GM18505 (cell line): Measurements from ENCODE around the gene SEL1L3.

Experiments
- ATAC-seq: cut with Tn5 transposase; IDR thresholded peaks from one replicate; pipeline ENCODE4 v1.9.1; 2021; ENCODE audit not compliant: unreplicated experiment
- POLR2A ChIP-seq: IDR thresholded peaks from 4 replicates; pipeline ENCODE4 v1.6.1; 2011; ENCODE audit warnings: borderline replicate concordance; ENCODE audit not compliant: insufficient read depth, insufficient read length; ENCODE audit errors: extremely low read depth

The SEL1L3 gene

DNA sequence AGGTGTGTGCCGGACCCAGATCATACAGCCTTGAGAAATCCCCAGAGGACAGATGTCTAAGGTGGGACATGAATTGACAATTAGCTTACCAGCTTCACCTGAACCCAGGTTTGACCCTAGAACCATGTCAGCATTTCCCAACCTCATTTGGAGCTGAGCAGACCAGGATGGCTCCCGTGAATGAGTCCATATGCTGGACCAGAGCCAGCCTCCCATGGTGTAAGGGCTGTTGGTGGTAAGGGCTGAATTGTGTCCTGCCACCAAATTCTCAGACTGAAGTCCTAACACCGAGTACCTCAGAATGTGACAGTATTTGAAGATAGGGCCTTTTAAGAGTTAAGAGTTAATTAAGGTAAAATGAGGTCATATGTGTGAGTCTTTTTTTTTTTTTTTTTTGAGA is 118.8 kb downstream of the SEL1L3 start:
- no peak for TF ChIP-seq POLR2A
- no peak for ATAC-seq

DNA sequence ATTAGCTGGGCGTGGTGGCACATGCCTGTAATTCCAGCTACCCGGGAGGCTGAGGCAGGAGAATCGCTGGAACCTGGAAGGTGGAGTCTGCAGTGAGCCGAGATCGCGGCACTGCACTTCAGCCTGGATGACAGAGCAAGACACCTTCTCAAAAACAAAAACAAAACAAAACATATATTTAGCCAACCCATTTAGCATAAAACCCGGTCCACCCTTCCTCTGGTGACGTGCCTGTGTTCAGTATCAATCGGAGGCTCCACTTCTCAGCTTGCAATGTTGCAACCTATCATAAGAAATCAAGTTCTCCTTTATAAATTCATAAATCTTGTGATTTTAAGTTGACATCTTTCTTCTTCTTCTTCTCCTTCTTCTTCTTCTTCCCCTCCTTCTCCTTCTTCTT is 133.2 kb downstream of the SEL1L3 start:
- TF ChIP-seq POLR2A = no peak
- no peak for ATAC-seq

DNA sequence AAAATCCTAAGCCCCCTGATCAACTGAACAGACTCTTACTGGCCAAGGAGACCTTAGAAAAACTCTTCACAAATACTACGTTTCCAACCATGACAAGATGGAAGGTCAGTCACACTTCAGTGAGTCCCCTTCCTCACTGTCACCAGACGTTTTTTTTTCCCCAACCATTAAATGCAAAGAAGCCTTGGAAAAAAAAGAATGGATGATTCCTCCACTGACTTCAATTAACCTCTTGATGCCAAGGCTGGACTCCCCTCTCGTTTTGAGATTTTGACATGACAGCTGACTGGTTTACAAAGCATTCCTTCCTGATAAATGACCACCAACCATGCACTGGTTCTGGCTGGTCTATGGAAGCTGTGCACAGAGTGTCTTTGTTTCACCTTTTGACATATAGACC is 133.9 kb downstream of the SEL1L3 start:
- TF ChIP-seq POLR2A = no peak
- no peak for ATAC-seq

DNA sequence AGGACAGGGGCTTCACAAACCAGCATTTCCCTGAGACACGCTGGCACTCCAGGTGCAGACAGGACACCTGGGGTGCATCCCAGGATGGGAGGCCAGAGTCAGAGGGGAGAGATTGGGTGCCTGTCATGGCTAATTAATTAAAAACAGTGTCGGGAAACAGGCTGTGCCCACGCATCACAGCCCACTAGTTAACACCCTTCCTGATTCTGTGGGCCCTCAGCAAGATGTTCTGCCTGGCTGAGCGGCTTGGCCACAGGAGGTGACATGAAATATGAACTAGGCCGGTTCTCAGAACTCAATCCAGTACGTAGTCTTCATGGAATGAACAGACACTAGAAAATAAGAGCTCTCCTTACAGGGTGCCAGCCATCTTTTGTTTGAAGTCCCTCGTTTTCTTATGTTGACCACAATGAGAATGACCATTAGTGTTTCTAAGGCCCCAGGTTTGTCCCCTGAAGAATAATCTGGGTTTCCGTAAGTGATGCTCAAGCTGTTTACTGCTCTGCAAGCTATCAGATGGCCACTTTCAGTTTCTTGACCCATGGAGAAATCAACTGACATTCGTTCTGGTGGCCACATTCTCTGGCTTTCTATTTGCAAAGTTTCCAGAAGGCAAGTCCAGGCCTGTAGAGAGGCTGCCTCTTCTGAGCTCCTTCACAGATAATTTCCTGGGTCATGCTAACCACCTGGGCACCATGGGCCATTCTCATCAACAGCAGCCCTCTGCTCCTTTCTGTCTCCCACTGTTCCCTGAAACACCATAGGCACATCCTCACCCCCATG is 134.9 kb downstream of the SEL1L3 start:
- no peak for ATAC-seq
- TF ChIP-seq POLR2A = no peak

DNA sequence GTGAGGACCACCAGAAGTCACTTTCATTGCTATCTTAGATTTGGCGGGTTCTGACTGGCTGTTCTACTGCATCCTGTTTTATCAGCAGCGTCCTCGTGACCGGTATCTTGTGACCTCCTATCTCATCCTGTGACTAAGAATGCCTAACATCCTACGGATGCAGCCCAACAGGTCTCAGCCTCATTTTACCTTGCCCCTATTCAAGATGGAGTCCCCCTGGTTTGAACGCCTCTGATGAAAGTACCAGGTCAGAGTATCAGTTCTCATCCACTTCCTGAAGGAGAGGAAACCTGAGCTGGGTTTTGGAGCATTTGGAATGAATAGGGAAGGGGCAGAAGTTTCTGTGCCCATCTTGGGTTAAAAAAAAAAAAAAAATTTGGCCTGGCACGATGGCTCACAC is 136.9 kb downstream of the SEL1L3 start:
- ATAC-seq = no peak

DNA sequence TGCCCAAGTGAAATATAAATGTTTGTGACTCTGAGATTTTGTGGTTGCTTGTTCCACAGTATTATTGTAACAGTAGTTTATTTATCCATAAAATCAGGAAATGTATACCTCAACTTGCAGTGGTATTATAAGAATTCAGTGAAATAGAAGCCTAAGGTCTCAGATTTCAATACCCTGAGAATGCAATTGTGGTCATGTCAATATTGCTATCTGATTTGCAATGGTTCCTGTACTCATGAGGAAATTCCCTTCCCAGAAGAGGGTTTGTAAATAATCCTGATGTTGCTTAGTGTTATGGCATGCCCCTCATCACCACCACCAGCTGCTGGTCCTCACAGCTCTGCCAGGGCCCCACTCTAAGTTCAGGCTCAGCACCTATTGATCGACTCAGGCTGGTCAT is 139.4 kb downstream of the SEL1L3 start:
- ATAC-seq = no peak
- no peak for TF ChIP-seq POLR2A

More for the DNA sequence above, 136.9 kb downstream of the SEL1L3 start:
- no peak for TF ChIP-seq POLR2A

DNA sequence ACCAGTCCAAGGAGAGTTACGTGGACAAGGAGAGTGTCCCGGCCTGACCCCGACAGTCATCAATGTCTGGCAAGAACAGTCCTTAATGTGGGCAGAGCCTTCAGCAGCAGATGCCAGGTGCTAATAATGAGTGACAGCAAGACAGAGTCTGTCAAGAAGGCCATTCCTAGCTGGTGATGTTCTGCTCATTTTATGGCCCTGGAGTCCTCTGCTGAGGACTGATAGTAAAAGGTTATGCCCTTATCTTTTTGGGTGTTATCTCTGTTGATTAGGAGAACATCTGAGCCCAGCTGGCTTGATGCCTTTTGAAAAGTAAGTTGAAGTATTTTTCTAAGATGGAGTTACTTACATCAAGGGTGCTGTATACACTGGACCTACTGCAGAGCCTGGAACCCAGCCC is 139.8 kb downstream of the SEL1L3 start:
- TF ChIP-seq POLR2A = no peak
- ATAC-seq = no peak

DNA sequence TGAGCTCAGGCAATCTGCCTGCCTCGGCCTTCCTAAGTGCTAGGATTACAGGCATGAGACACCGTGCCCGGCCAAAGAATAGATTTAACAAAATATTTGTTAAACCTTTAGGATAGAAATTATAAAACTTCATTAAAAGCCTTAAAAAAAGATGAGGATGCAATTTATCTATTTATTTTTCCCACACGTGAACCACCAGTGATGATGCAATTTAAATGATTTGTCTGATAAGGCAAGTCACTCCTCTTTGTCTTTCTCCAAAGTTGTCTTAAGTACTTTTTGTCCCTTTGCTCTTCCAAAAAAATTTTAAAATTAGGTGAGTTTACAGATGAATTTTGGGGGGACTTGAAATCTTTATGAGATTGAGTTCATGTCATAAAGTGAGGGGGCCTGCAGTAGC is 149.0 kb downstream of the SEL1L3 start:
- no peak for ATAC-seq

DNA sequence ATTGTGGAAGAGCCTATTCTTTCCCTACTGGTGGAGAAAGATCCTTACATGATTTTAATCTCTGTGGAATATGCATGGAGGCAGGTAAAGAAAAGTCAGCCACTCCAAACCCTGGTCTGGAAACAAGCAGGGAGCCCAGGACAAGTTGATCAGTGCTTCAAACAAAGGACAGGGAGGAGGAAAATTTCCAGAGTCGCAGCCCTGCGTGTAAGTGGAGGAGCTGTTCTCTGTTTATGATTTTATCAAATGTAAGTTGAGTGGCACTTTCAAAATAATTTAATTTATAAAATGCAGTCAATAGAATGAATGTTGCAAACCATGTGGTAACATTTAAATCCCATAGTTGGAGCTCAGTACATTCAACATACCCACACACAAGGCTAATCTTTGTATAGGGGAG is 150.2 kb downstream of the SEL1L3 start:
- no peak for TF ChIP-seq POLR2A
- no peak for ATAC-seq

More for the DNA sequence above, 149.0 kb downstream of the SEL1L3 start:
- TF ChIP-seq POLR2A = no peak

DNA sequence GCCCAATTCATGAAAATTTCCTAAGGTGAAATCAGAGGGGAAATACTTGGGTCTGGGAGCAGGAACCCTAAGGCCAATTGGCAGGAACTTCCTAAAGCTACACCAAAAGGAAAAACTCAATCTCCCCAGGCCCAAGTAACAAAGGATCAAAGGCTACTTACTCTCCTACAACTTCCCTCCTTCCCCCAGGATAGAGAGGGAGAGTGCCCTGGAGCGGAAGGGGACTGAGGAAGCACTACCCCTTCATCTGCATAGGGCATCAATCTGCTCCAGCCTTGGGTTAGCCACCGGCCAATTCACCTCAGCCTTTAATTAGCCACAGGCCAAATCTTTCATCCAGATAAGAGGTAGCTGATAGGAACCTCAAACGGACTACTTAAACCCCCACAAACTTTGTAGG is 152.2 kb downstream of the SEL1L3 start:
- TF ChIP-seq POLR2A = no peak
- no peak for ATAC-seq

DNA sequence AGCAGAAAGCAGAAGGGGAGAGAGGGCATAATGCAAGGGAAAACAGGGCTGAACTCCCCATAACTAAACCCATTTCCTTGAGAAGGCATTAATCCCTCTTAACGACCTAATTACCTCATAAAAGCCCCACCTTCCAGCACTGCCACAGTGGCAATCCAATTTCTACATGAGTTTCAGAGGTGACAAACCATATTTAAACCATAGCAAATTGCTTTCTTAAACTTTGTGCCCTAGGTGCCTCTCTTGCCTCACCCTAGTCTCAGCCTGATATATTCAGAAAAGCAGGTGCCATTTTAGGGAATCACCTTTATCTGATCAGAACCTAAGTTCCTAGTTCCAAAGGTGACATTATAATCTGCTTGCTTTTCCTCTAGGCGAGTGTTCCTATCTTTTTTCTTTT is 158.3 kb downstream of the SEL1L3 start:
- no peak for TF ChIP-seq POLR2A
- no peak for ATAC-seq

DNA sequence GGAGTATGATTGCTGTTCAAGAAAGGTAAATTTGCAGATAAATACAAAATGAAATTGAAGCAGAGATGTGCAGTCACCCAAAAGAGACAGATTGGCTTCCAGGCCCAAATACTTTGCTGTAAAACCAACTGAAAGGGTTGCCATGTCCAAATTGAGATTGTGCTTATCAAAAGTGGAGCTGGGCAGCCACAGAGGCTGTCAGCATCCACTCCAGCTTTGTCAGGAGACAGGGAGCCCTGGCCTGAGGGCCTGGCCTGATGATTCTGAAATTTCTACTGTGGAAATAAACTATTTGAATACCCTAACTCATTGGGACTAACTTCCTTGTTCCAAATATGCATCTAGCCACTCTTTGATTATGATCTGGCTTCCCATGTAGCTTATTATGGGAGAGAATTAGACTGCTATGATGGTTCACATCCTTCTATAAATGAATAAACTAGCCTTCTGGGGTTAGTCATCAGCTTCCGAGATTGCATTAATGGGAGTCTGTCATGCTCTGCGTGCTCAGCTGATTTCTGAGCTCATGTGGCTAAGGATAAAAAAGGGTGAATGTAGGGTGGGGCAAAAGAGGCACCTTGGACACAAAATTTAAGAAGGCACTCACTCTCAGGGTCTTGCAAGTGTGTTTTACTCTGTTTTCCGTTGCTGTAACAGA is 158.9 kb downstream of the SEL1L3 start:
- no peak for TF ChIP-seq POLR2A

DNA sequence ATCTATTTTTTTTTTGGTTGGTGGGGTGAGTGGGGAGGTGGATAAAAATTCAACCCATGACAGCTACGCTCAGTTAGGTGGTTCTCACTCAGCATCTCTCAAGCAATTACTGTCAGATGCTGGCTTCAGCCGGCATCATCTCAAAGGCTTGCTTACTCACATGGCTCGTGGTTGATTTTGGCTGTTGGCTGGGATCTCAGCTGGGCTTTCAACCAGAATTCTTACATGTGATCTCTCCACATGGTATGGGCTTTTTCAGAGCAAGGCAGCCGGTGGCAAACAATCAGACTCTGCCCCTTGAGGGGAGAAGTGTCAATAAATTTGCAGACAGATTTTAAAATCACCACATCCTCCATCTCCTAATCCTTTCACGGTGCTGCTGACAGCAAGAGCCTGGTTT is 159.9 kb downstream of the SEL1L3 start:
- ATAC-seq = no peak
- no peak for TF ChIP-seq POLR2A

More for the DNA sequence above, 158.9 kb downstream of the SEL1L3 start:
- no peak for ATAC-seq

DNA sequence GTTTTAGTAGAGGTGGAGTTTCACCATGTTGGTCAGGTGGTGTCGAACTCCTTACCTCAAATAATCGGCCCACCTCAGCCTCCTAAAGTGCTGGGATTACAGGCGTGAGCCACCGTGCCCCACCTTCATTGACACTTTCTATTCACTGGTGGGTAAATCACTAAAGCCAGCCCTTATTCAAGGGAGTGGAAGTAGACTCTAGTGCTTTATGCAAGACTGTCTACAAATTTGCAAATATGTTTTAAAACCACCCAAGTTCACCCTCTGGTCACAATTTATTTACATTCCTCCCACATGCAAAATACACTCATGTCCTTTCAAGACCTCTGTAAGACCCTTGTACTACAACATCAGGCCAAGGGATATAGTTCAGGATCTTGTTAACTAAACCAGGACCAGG is 162.1 kb downstream of the SEL1L3 start:
- TF ChIP-seq POLR2A = no peak
- ATAC-seq = no peak
